ENCODE measurements around the gene UQCC2.

Gene UQCC2

GRCh38 chr6:33744001-33744848 is 32.7 kb upstream of the UQCC2 start:
- peak; percentile 57 for DNase-seq (ENCODE audit: low read depth)

- no peak for DNase-seq (ENCODE audit: low read depth)
These were observed 31.3 kb upstream of the UQCC2 start for GRCh38 chr6:33742837-33743236.

- no peak for DNase-seq (ENCODE audit: low read depth)
These were observed 30.6 kb upstream of the UQCC2 start for GRCh38 chr6:33742092-33742491.

- DNase-seq (ENCODE audit: low read depth): no peak
These were observed 29.3 kb upstream of the UQCC2 start for GRCh38 chr6:33740794-33741193.

- no peak for DNase-seq (ENCODE audit: low read depth)
These were observed 28.7 kb upstream of the UQCC2 start for GRCh38 chr6:33740204-33740608.

- DNase-seq (ENCODE audit: low read depth): no peak
These were observed 28.1 kb upstream of the UQCC2 start for GRCh38 chr6:33739571-33739970.

- no peak for DNase-seq (ENCODE audit: low read depth)
These were observed 27.4 kb upstream of the UQCC2 start for GRCh38 chr6:33738879-33739278.

GRCh38 chr6:33738153-33738552 is 26.7 kb upstream of the UQCC2 start:
- no peak for DNase-seq (ENCODE audit: low read depth)

GRCh38 chr6:33737267-33738026 is 25.9 kb upstream of the UQCC2 start:
- no peak for DNase-seq (ENCODE audit: low read depth)

GRCh38 chr6:33735216-33735615 is 23.7 kb upstream of the UQCC2 start:
- no peak for DNase-seq (ENCODE audit: low read depth)

- DNase-seq (ENCODE audit: low read depth): no peak
These were observed 22.2 kb upstream of the UQCC2 start for GRCh38 chr6:33733709-33734007.

- no peak for DNase-seq (ENCODE audit: low read depth)
These were observed 21.6 kb upstream of the UQCC2 start for GRCh38 chr6:33732817-33733708.

- DNase-seq (ENCODE audit: low read depth): no peak
These were observed 20.9 kb upstream of the UQCC2 start for GRCh38 chr6:33732385-33732784.

GRCh38 chr6:33731751-33732282 is 20.3 kb upstream of the UQCC2 start:
- no peak for DNase-seq (ENCODE audit: low read depth)

- no peak for DNase-seq (ENCODE audit: low read depth)
These were observed 19.5 kb upstream of the UQCC2 start for GRCh38 chr6:33731035-33731434.

- no peak for DNase-seq (ENCODE audit: low read depth)
These were observed 19.1 kb upstream of the UQCC2 start for GRCh38 chr6:33730611-33731010.

- no peak for DNase-seq (ENCODE audit: low read depth)
These were observed 17.6 kb upstream of the UQCC2 start for GRCh38 chr6:33729059-33729458.

GRCh38 chr6:33728438-33728837 is 16.9 kb upstream of the UQCC2 start:
- DNase-seq (ENCODE audit: low read depth): no peak

GRCh38 chr6:33727932-33728331 is 16.4 kb upstream of the UQCC2 start:
- DNase-seq (ENCODE audit: low read depth): no peak

GRCh38 chr6:33727126-33727525 is 15.6 kb upstream of the UQCC2 start:
- no peak for DNase-seq (ENCODE audit: low read depth)

GRCh38 chr6:33726696-33727095 is 15.2 kb upstream of the UQCC2 start:
- no peak for DNase-seq (ENCODE audit: low read depth)
